HG02798 (cell line): ENCODE measurements around the gene MACROD2.

Experiments
- ATAC-seq: cut with Tn5 transposase; IDR thresholded peaks from one replicate; pipeline ENCODE4 v1.9.1; 2021; ENCODE audit warnings: mild to moderate bottlenecking; ENCODE audit not compliant: unreplicated experiment, poor library complexity

MACROD2 gene

DNA sequence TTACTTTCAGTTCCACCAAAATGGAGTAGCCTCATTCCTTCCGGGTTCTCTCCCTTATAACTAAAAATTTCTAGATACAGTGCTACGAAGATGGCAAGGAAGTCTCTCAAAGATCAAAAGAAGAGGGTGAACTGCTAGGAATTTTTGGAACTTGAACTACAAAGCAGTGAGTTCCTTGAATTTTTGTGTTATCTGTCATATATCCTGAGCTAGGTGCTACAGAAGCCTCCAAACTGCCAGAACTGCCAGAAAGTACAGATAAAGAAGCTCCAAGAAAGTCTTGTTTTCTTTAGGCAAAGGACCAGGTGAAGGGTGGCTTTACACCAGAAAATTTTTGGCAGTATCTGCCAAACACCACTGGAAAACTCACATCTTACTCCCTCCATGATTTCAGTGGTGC lies 560.9 kb downstream of the MACROD2 start:
- ATAC-seq, result no peak

- no peak for ATAC-seq
Measured at GRCh38 chr20:14559612-14560011, 564.3 kb downstream of the MACROD2 start.

- ATAC-seq, result no peak
Measured at GRCh38 chr20:14561741-14562221, 566.5 kb downstream of the MACROD2 start.

DNA sequence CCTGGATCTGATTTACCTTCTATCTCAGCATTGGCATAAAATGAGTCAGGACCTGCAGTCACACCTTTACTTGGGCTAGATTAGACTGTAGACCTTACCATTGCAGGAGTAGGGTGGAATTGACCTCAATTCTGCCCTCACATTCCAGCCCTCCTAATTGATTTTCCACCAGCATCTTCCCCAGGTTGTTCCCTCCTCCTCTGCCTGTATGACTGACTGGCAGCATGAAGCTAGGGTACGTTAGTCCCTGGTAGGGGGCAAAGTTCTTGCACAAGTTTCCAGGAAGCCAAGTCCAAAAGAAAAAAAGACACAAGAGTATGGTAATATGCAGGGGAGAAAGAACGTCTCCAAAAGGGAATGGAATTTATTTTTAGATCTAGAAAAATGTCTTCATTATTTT lies 567.7 kb downstream of the MACROD2 start:
- no peak for ATAC-seq

DNA sequence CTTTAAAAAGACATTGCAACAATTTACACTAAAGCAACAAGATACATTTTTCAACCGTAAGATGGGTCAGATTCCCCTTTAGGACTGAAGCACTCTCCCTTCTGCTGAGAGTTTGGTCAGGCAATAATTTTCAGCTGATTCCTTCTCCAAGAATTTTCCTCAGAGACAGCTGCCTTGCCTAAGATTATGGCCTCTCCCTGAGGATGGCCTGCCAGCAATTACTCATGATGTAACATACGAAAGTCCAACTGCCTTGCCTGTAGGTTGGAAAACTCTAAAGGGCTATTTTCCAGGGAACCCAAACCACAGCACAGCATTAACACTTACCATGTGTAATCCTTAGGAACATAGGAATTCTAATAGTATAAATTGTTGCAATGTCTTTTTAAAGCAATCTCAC lies 571.2 kb downstream of the MACROD2 start:
- no peak for ATAC-seq

- no peak for ATAC-seq
Measured at GRCh38 chr20:14568225-14568624, 572.9 kb downstream of the MACROD2 start.

DNA sequence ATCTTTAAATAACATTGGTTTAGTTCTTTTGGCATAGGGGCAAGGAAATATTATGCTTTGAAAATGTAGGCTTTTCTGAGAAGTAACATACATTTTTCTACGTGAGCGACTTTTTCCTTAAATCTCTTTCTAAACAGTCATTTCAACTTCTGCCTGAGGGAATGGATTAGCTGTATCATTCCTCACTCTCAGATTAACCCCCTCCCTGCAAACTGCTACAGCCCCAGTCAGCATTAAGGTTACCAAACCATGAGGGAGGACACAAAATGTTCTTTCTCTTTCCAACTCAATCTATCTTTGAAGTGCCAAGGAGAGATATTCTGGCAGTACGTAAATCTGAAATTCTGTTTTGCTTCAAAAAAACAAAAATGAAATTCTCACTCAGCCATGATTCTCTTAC lies 573.4 kb downstream of the MACROD2 start:
- no peak for ATAC-seq

- no peak for ATAC-seq
Measured at GRCh38 chr20:14569641-14570040, 574.3 kb downstream of the MACROD2 start.

DNA sequence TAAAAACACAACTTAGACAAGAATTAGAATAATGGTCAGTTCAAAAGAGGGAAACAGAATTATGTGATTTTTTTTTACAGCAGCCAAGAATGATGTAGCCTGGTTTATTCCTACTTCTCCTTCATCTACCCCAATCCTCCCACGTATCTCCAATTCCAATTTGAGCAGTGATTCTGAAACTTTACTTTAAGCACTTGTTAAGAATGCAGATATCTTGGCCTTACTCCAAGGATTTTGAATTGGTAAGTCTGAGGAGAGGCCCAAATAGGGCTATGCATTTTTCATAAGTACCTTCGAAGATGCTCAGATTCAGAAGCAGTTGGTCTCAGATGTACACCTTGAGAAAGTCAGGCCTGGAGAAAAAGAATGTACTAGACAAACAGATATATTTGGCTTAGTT lies 575.5 kb downstream of the MACROD2 start:
- ATAC-seq, result no peak

GRCh38 chr20:14573676-14574075 lies 578.4 kb downstream of the MACROD2 start:
- ATAC-seq, result no peak

- no peak for ATAC-seq
Measured at GRCh38 chr20:14576196-14576877, 581.0 kb downstream of the MACROD2 start.

- no peak for ATAC-seq
Measured at GRCh38 chr20:14580418-14581074, 585.2 kb downstream of the MACROD2 start.

GRCh38 chr20:14581731-14582130 lies 586.4 kb downstream of the MACROD2 start:
- no peak for ATAC-seq

GRCh38 chr20:14582855-14583254 lies 587.5 kb downstream of the MACROD2 start:
- no peak for ATAC-seq

GRCh38 chr20:14583413-14583812 lies 588.1 kb downstream of the MACROD2 start:
- no peak for ATAC-seq

- ATAC-seq, result no peak
Measured at GRCh38 chr20:14589383-14589782, 594.1 kb downstream of the MACROD2 start.

DNA sequence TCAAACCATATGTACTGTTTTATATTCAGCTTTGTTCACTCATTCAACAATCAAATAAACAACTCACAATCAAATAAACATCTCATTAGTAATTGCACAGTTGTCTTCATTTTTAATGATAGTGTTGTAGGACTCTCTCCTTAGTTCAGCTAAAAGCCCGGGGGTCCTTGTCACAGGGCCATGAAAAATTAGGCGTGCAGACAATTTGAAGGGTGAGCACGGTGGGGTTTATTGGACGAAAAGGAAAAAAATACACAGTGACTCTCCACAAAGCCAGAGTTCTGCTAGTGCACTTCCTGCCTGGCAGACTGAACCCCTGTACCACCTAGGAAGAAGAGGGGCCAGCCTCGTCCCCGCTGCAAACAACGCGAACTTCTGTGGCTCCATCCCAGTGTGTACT lies 599.7 kb downstream of the MACROD2 start:
- no peak for ATAC-seq

- no peak for ATAC-seq
Measured at GRCh38 chr20:14597206-14597715, 601.9 kb downstream of the MACROD2 start.

DNA sequence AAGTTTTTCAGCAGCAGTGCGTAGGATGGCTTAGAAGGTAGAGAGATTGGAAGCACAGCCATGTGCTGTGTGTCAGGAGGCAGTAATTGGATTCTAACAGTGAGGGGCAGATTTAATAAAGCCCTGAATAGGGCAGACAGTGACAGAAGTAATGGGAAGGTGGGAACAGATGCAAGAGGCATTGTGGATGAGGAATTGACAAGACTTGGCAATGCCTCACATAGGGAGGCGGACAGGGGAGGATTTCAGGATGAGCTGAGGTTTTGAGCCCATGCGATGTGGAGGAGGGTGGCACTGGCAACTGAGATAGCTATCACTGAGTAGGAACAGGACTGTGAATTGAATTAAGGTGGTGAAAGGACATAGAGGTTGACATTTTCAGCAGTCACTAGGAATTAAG lies 604.3 kb downstream of the MACROD2 start:
- no peak for ATAC-seq

DNA sequence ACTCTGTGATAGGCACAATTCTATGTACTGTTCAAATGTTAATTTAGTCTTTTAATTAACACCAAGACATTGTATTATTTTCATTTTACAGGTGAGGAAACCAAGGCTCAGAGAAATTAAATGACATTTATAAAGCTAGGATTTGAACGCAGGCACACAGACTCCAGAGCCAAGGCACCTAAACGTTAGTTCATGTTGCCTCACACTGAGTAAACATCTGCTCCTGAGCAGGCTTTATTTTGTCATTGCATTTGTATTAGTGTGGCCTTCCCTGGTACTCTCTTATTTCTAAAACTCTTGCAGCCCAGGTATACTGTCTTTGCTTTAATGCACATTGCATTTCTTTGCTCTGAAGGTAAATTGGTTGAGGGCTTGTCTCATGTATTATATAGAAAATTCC lies 605.2 kb downstream of the MACROD2 start:
- no peak for ATAC-seq

- no peak for ATAC-seq
Measured at GRCh38 chr20:14604143-14604542, 608.8 kb downstream of the MACROD2 start.
